ENCODE measurements around the gene CCL1.
"Not testable (repeated sequence)": the region's sequence is repeated elsewhere in the genome, so short reads cannot be mapped to it uniquely, and the experiment has no call there.

CCL1 gene

GRCh38 chr17:34356194-34356593, 6.8 kb downstream of the CCL1 start, which contains the start of gene CCL13:
Gene CCL13, plus strand, starts transcription at chr17:34356480. Its CDS starts 47 bp downstream, at chr17:34356527.
- DNase-seq: no peak

- no peak for DNase-seq
Observed at GRCh38 chr17:34354637-34355036, 8.4 kb downstream of the CCL1 start.

GRCh38 chr17:34352191-34352590, 10.8 kb downstream of the CCL1 start:
- no peak for DNase-seq

- DNase-seq: no peak
Observed at GRCh38 chr17:34351096-34351495, 11.9 kb downstream of the CCL1 start.

GRCh38 chr17:34349751-34350150, 13.3 kb downstream of the CCL1 start:
- no peak for DNase-seq

GRCh38 chr17:34347063-34347462, 16.0 kb downstream of the CCL1 start:
- DNase-seq: no peak

- no peak for DNase-seq
Observed at GRCh38 chr17:34341916-34342315, 21.1 kb downstream of the CCL1 start.

- no peak for DNase-seq
Observed at GRCh38 chr17:34339138-34339770, 23.8 kb downstream of the CCL1 start.

- no peak for DNase-seq
Observed at GRCh38 chr17:34337701-34338100, 25.3 kb downstream of the CCL1 start.

GRCh38 chr17:34327580-34327979, 35.5 kb downstream of the CCL1 start:
- not testable (repeated sequence) for DNase-seq

- DNase-seq: no peak
Observed at GRCh38 chr17:34321964-34322363, 41.1 kb downstream of the CCL1 start.

- no peak for DNase-seq
Observed at GRCh38 chr17:34319039-34319483, 44.0 kb downstream of the CCL1 start, which contains the start of gene CCL8. Gene CCL8, plus strand, starts transcription at chr17:34319435. Its CDS starts 67 bp downstream, at chr17:34319502.

GRCh38 chr17:34318474-34318873, 44.6 kb downstream of the CCL1 start:
- no peak for DNase-seq

GRCh38 chr17:34314279-34314678, 48.8 kb downstream of the CCL1 start:
- no peak for DNase-seq

- no peak for DNase-seq
Observed at GRCh38 chr17:34313164-34313563, 49.9 kb downstream of the CCL1 start.

GRCh38 chr17:34312080-34312479, 51.0 kb downstream of the CCL1 start:
- DNase-seq: no peak

- no peak for DNase-seq
Observed at GRCh38 chr17:34311291-34311690, 51.7 kb downstream of the CCL1 start.

Measured in activated T-cell treated with anti-CD3 and anti-CD28 coated beads, Interleukin-2, amount 50 U/mL, for 1 hour (primary cell).